ENCODE results near the gene PRRT1B.

GRCh38 chr9:131582466-131583336 is 37.4 kb downstream of the PRRT1B start:
- TF ChIP-seq CTCF (IDR thresholded peaks at IDR 0.05; ENCODE audit: low read length) (no peak), EZH2 (optimal IDR thresholded peaks at IDR 0.05; ENCODE audit: low read depth, low read length) (no peak), EZH2phosphoT487 (IDR thresholded peaks at IDR 0.05; ENCODE audit: low read length) (no peak)
